GM18502 (cell line): Measurements from ENCODE around the gene BOK.

ENCODE experiments used
- ATAC-seq: cut with Tn5 transposase; IDR thresholded peaks from one replicate; pipeline ENCODE4 v1.9.1; 2021; ENCODE audit warnings: mild to moderate bottlenecking; ENCODE audit not compliant: unreplicated experiment, poor library complexity

BOK gene

GRCh38 chr2:241617431-241618154 lies 59.0 kb downstream of the BOK start:
- no peak for ATAC-seq

GRCh38 chr2:241618296-241618805 lies 59.8 kb downstream of the BOK start:
- ATAC-seq, result no peak

- ATAC-seq, result no peak
Observed at GRCh38 chr2:241618829-241619228, 60.3 kb downstream of the BOK start.

GRCh38 chr2:241619597-241620418 lies 61.3 kb downstream of the BOK start:
- ATAC-seq, result no peak

GRCh38 chr2:241620419-241620769 lies 61.8 kb downstream of the BOK start:
- no peak for ATAC-seq
